NCI-H2029 treated with DMSO at 0.1 percent for 48 hours (cell line): ENCODE results near the gene UROS.

ENCODE experiments used
- DNase-seq: peaks from one replicate; lab custom pipeline; 2025; lab: John Stamatoyannopoulos, UW

Gene UROS

GRCh38 chr10:125836746-125837145 is 13.7 kb upstream of the UROS start:
- no peak for DNase-seq

GRCh38 chr10:125828311-125828710 is 5.3 kb upstream of the UROS start:
- DNase-seq = no peak

GRCh38 chr10:125827133-125827532 is 4.1 kb upstream of the UROS start:
- no peak for DNase-seq

- no peak for DNase-seq
Observed at GRCh38 chr10:125824736-125825135, 1.7 kb upstream of the UROS start.

- no peak for DNase-seq
Observed at GRCh38 chr10:125823663-125824251, 699 bp upstream of the UROS start.

GRCh38 chr10:125820701-125821100 is 2.4 kb downstream of the UROS start:
- DNase-seq = no peak

- DNase-seq = no peak
Observed at GRCh38 chr10:125817337-125817946, 5.6 kb downstream of the UROS start.

- DNase-seq = no peak
Observed at GRCh38 chr10:125816548-125816947, 6.5 kb downstream of the UROS start.

- no peak for DNase-seq
Observed at GRCh38 chr10:125815764-125816163, 7.3 kb downstream of the UROS start.

- no peak for DNase-seq
Observed at GRCh38 chr10:125812128-125812750, 10.8 kb downstream of the UROS start.

GRCh38 chr10:125811251-125811650 is 11.8 kb downstream of the UROS start:
- no peak for DNase-seq

GRCh38 chr10:125808047-125808446 is 15.0 kb downstream of the UROS start:
- no peak for DNase-seq

- DNase-seq = no peak
Observed at GRCh38 chr10:125802739-125803138, 20.3 kb downstream of the UROS start.

GRCh38 chr10:125802131-125802530 is 20.9 kb downstream of the UROS start:
- DNase-seq = no peak

GRCh38 chr10:125801574-125801973 is 21.5 kb downstream of the UROS start:
- no peak for DNase-seq

GRCh38 chr10:125799451-125800182 is 23.4 kb downstream of the UROS start:
- DNase-seq = no peak

GRCh38 chr10:125797994-125798662 is 24.9 kb downstream of the UROS start:
- DNase-seq = no peak

GRCh38 chr10:125797424-125797823 is 25.6 kb downstream of the UROS start:
- no peak for DNase-seq

GRCh38 chr10:125795637-125796190 is 27.3 kb downstream of the UROS start:
- DNase-seq = no peak

GRCh38 chr10:125795128-125795527 is 27.9 kb downstream of the UROS start:
- no peak for DNase-seq

- DNase-seq = no peak
Observed at GRCh38 chr10:125792342-125793300, 30.4 kb downstream of the UROS start.
